Ammon's horn (tissue), 1 donor: ENCODE results near the gene SKAP2.
A peak's percentile ranks its signal among the peaks of the same experiment; 100 is the strongest.

Source experiments
- DNase-seq: peaks from one replicate; pipeline ENCODE4 v3.0.0-alpha.2; 2016; ENCODE audit warnings: low spot score

SKAP2 gene

DNA sequence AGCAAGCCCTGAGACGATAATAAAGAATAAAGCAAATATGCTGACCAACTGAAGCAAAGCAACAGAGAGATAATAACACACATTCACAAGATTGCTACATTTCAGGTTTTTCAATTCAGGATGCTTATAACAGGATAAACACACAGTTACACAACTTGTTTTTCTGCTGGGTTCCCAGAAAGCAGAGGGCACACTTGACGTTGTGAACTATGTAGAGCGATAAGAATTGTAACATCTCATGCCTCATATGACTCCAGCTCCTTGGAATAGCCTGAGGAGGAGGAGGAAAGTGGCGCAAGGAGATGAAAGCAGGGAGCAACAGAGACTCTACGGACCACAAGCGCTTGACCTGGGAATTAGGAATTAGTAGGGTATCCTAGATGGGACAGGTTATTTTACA is 201.7 kb downstream of the SKAP2 start:
- DNase-seq, result no peak

- DNase-seq, result no peak
These were observed 205.3 kb downstream of the SKAP2 start for GRCh38 chr7:26659121-26659520.

- no peak for DNase-seq
These were observed 205.9 kb downstream of the SKAP2 start for GRCh38 chr7:26658389-26659084.

- no peak for DNase-seq
These were observed 206.6 kb downstream of the SKAP2 start for GRCh38 chr7:26657686-26658388.

GRCh38 chr7:26657206-26657641 is 207.2 kb downstream of the SKAP2 start:
- no peak for DNase-seq

DNA sequence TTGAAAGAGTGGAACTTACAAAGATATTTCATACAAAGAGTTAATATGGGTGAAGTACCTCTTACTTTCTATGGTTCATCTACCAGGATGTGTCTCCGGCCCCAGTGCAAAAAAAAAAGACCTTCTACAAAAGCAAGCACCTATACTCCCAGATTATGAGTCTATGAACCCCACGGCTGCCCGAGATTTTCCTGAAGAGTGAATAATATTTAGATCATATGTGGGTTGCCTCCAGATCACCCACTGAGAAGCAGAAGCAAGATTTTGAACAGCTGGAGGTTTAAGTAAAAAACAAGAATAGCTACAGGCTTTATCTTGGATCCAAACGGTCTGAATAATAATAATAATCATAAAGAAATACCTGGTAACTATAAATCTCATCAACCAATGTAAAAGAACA is 207.7 kb downstream of the SKAP2 start:
- no peak for DNase-seq

DNA sequence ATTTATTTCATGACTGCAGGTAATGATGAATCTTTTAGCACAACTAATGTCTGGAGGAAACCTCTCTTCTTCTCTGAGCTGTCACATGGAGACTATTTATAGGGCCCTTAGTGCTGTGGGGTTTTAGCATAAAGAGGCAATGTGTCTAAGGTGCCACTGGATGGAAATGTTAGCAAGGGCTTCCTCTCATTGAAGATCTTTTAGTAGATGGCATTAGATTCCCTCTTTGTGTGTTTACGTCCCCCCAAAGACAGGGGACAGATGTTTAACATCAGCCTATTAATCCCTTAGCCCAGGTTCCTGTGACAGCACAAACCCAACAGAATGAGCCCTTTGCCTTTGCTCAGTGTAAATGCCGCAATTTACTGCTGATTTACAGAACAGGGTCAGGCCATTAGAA is 208.6 kb downstream of the SKAP2 start:
- DNase-seq, result no peak

DNA sequence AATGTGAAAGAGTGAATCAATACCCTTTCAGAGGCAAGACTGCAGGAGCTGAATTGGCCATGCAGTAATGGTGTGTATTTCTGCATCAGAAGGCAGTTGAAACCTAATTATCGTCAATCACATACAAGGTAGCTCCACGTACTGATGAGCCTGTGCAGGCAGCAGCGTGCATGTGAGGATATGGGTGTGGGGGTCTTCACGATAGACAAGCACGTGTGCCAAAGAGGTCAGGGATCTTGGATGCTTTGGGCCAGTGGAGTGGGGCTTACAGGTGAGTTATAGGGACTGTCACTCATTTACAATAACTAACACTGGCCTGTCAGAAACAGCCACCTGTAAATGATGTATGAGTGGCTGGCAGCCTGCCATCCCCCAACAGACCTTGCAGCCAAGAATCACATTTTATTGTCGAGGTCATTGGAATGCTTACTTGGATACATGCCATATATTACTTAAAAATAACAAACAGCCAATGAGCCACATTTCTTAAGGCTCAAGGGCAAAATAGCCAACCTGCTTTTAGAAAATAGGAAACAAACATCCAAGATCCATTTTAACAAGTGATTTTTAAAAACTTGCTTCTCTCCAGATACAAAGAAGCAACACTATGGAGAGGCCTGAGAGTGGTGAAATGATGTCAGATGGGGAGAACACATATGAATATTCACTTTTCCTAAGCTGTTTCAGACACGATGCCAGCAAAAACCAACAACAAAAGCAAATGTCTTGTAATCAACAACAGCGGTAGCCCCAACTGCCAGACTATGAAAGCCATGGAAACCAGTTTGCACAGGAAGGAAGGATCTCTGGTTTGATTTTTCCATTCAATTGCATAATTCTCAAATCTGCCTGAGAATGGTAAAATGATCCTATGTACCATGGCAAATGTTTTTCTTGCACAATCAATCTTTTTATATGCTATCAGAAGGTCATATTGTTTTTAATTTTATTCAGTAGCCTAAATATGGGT is 210.7 kb downstream of the SKAP2 start:
- DNase-seq, result peak; percentile 60

DNA sequence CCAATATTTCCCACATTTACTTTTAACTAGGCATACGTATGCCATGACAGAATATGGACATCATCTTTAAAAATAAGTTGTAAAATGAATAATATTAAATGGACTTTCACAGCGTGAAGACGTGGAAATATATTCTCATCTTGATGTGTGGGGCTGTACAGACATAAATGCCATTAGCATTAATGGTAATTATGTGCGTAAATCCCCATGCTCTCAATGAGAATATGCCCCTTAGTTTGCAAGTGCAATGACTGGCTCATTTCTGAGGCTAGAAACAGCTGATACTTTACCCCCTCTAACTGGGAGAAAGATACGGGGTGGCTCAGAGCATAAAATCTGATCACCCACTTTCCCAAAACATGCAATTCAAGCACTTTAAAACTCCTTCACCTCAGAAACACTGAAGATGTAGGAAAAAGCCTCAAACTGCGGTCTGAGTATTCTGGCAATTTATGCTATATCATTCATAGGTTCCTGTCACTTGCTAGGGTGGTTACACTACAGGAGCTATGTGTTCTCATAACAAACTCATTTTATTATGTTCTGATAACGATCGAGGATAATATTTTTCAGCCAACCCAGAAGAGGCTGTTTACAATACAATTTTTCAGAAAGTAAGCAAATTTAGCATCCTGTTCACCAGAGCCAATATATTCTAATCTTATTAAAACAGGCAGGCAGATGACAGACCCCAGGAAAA is 211.8 kb downstream of the SKAP2 start:
- DNase-seq, result no peak

GRCh38 chr7:26650103-26650502 is 214.3 kb downstream of the SKAP2 start:
- no peak for DNase-seq

DNA sequence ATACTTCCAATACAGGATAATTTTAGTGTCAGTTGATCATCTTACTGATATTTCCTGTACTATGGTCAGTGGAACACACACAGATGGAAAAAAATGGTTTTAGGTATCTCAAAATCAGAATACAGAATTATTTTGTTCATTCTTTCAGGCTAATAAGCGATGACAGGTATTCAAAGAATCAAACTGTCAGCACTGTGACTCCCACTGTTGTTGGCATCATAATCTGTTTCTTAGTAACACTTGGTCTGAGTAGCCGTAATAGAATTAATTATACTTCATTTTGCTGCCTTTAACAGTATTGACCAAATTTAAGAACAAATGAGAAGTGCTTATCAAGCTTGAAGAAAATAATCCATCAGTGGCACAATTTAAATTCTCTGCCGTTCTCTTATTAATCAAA is 215.0 kb downstream of the SKAP2 start:
- DNase-seq, result no peak

GRCh38 chr7:26648554-26648953 is 215.8 kb downstream of the SKAP2 start:
- no peak for DNase-seq

DNA sequence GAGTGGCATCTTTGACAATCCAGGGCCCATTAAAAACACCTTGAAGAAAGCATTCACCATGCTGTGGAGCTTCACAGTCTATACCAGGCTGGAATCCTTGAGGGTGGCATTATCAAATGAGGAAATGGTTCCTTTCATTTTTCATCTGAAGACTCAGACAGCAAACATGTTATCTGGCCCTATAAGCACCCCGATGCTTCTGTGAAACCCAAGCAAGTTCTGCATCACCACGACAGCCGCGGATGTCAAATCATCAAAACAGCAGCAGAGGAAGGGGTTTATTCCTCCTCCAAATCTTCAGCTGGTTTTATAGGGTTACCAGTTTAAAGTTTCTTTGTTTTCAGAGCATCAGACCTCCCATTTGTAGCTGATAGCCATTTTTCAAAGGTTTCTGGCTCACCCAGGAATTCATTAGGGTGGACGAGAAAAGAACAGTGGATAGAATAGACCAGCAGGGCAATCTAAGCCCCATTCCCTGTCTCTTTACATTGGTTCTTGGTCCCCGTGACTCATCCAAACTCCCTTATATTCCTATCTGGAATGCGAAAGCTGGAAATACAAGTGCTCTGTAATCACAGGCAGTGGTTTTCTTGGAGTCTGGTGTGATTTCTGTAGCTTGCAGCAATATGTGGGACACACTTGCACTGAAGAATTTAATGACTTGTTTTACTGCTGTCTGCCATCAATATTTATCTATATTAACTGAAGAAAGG is 217.9 kb downstream of the SKAP2 start:
- DNase-seq, result no peak

DNA sequence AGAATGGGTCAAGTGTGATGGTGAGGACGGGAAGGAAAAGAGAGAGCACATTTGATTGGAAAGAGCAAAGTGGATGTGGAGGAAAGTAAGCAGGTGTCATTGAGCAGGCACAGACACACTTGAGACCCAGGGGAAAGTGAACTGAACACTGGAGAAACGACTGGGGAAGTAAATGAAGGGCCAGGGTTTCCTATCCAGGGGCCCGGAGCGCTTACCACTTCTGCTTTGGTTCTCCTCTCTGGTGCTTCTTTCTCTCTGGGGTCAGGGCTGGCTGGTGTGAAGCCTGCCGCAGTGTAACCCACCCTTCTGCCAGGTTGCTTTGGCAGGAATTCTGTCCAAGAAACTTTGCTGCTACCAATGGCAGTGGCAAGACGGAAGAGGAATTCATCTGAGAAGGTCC is 219.3 kb downstream of the SKAP2 start:
- no peak for DNase-seq

DNA sequence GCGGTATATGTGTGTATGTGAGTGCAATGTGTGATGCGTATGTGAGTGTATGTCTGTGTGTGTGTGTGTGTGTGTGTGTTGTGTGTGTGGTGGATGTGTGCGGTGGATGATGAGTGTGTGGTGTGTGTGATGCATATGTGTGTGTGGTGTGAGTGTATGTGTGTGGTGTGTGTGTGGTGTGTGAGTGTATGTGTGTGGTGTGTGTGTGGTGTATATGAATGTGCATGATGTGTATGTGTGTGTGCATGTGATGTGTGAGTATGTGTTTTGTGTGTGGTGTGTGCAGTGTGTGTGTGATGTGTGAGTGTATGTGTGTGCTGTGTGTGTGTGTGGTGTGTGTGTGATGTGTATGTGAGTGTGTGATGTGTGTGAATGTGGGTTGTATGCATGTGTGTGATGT is 222.0 kb downstream of the SKAP2 start:
- DNase-seq, result no peak

DNA sequence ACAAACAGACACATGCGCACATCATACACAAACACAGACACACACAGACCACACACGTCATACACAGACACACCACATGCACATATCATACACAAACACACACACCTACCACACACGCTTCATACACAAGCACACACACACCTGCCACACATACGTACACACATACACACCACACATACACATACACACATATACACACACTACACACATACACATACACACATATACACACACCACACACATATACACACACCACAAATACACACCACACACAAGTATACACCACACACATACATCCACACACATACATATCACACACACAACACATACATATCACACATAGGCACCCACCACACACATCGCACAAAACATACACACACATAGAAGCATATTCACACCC is 224.7 kb downstream of the SKAP2 start:
- DNase-seq, result no peak

- DNase-seq, result no peak
These were observed 225.3 kb downstream of the SKAP2 start for GRCh38 chr7:26639111-26639510.

DNA sequence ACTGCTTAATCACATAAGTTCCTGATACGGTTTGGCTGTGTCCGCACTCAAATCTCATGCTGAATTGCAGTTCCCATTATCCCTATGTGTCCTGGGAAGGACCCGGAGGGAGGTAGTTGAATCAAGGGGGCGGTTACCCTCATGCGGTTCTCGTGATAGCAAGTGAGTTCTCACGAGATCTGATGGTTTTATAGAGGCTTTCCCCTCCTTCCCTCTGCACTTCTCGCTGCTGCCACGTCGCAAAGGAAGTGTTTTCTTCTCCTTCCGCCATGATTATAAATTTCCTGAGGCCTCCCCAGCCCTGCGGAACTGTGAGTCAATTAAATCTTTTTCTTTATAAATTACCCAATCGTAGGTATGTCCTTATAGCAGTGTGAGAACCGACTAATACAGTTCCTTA is 226.2 kb downstream of the SKAP2 start:
- DNase-seq, result no peak

- DNase-seq, result no peak
These were observed 226.8 kb downstream of the SKAP2 start for GRCh38 chr7:26637610-26638009.

DNA sequence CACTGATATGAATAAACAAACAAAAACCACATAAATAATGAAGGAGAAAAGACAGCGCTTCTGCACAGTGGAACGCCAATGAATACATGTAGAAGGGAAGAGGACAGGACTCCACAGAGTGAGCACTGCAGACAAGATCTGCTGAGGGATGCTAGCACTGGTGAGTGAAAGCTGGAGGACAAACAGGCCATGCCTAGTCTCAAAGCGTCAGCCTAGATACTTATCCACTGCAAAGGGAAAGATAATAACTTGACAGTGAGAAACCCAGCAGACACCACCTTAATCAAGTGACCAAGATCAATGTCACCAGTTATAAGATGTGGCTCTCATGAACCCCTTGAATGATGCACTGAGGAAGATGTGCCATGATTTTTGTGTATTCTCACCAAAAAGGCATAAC is 227.6 kb downstream of the SKAP2 start:
- DNase-seq, result no peak

DNA sequence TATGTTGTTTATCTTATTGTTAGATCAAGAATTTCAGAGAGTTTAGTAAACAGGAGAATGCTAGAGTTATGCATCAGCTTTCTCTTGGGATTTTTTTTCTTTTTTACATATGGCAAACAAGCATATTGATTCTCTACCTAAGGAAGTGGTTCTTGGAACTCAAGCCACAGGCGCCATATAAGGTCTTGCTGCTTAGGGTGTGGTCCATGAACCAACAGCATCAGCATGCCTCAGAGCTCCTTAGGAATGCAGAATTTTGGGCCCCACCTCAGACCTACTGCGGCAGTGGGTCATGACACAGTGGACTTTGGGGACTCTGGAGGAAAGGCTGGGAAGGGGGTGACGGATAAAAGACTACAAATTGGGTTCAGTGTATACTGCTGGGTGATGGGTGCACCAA is 230.8 kb downstream of the SKAP2 start:
- DNase-seq, result no peak
